Astrocyte (in vitro differentiated cells and primary cell): ENCODE data around the gene SMTNL2. TPM values are rescaled to one million over a fixed set of nuclear protein-coding genes. Genes with fewer than 3 reads are reported as not detected.

ENCODE experiments used
- DNase-seq: peaks from one replicate; pipeline ENCODE4 v3.0.0-alpha.2; 2010; ENCODE audit warnings: low read depth
- FAIRE-seq: peaks from 2 replicates; lab custom pipeline; 2011; peaks lifted over from hg19 to GRCh38; lab: Jason Lieb, UNC
- H2AFZ ChIP-seq: 2 replicates; pipeline ENCODE4 v1.6.0; 2012; ENCODE audit warnings: low read depth, low read length, inconsistent platforms
- H3K27ac ChIP-seq: 2 replicates; pipeline ENCODE4 v1.5.1; 2011; ENCODE audit warnings: low read depth, low read length, inconsistent platforms
- H3K27me3 ChIP-seq: 2 replicates; pipeline ENCODE4 v1.6.0; 2011; ENCODE audit warnings: low read length, inconsistent platforms; ENCODE audit not compliant: insufficient read depth
- H3K36me3 ChIP-seq: 2 replicates; pipeline ENCODE4 v1.5.1; 2011; ENCODE audit warnings: low read length, inconsistent platforms; ENCODE audit not compliant: insufficient read depth
- H3K4me1 ChIP-seq: 2 replicates; pipeline ENCODE4 v1.5.1; 2011; ENCODE audit warnings: low read length, inconsistent platforms; ENCODE audit not compliant: insufficient read depth
- H3K4me2 ChIP-seq: 2 replicates; pipeline ENCODE4 v1.6.0; 2012; ENCODE audit warnings: low read length, inconsistent platforms
- H3K4me3 ChIP-seq: 2 replicates; pipeline ENCODE4 v1.5.1; 2011; ENCODE audit warnings: low read depth, mild to moderate bottlenecking, low read length, inconsistent platforms; ENCODE audit not compliant: insufficient read depth
- H3K79me2 ChIP-seq: 2 replicates; pipeline ENCODE4 v1.6.0; 2012; ENCODE audit warnings: mild to moderate bottlenecking, low read length, inconsistent platforms; ENCODE audit not compliant: insufficient read depth
- H3K9ac ChIP-seq: 2 replicates; pipeline ENCODE4 v1.6.0; 2012; ENCODE audit warnings: mild to moderate bottlenecking, low read length, inconsistent platforms
- H3K9me3 ChIP-seq: 2 replicates; pipeline ENCODE4 v1.5.1; 2012; ENCODE audit warnings: low read depth, mild to moderate bottlenecking, low read length, inconsistent platforms; ENCODE audit not compliant: insufficient read depth
- H4K20me1 ChIP-seq: 2 replicates; pipeline ENCODE4 v1.6.0; 2012; ENCODE audit warnings: low read length, inconsistent platforms; ENCODE audit not compliant: insufficient read depth
- H3K27ac Mint-ChIP-seq: one replicate; pipeline ENCODE4 v1.8.0; 2021; ENCODE audit warnings: mild to moderate bottlenecking, mixed read lengths; ENCODE audit not compliant: unreplicated experiment
- H3K27me3 Mint-ChIP-seq: one replicate; pipeline ENCODE4 v1.8.0; 2021; ENCODE audit warnings: low read depth, mixed read lengths; ENCODE audit not compliant: unreplicated experiment
- H3K36me3 Mint-ChIP-seq: one replicate; pipeline ENCODE4 v1.8.0; 2021; ENCODE audit warnings: low read depth, mixed read lengths; ENCODE audit not compliant: unreplicated experiment
- H3K4me1 Mint-ChIP-seq: one replicate; pipeline ENCODE4 v1.8.0; 2021; ENCODE audit warnings: low read depth, mixed read lengths; ENCODE audit not compliant: unreplicated experiment
- H3K4me3 Mint-ChIP-seq: one replicate; pipeline ENCODE4 v1.8.0; 2021; ENCODE audit warnings: mild to moderate bottlenecking, moderate library complexity, mixed read lengths; ENCODE audit not compliant: unreplicated experiment
- H3K9me3 Mint-ChIP-seq: one replicate; pipeline ENCODE4 v1.8.0; 2021; ENCODE audit warnings: mild to moderate bottlenecking, mixed read lengths; ENCODE audit not compliant: unreplicated experiment
- CTCF ChIP-seq: IDR thresholded peaks from 2 replicates; pipeline ENCODE4 v1.5.1; 2011; ENCODE audit warnings: low read depth, mild to moderate bottlenecking, inconsistent platforms, low read length, moderate library complexity; ENCODE audit not compliant: insufficient read depth
- EZH2 ChIP-seq: IDR thresholded peaks from 2 replicates; pipeline ENCODE4 v1.6.1; 2012; ENCODE audit warnings: mild to moderate bottlenecking, low read length, inconsistent platforms; ENCODE audit not compliant: insufficient read depth
- total RNA-seq: library from RNA; stranded (reverse); gene quantifications from 2 replicates; pipeline ENCODE4 v1.2.1, GENCODE V29; 2021

SMTNL2 gene
- total RNA-seq, 1 donor from 2014 or later = 0.18 TPM

DNA sequence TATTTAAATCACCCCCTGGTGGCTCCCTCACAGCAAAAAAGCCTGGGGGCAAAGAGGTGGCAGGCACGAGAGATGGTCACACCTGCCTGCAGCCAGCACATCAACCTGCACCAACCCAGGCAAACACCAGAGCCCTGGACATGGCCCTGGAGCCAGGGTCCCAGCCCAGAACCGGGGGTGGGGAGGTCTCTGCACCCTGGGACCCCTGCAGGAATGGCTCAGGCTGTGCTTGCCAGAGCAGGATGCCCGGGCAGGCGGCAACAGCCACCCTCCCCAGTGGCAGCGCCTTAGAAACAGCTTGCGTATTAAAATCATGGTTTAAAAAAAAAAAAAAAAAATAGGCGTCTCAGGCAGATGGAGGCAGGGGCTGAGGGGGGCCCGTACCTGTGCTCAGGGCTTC lies 45.3 kb upstream of the SMTNL2 start:
- Mint-ChIP-seq H3K36me3 (no peaks in the 10 kb centered on the region), H3K27ac (no peak overlapping the region), H3K9me3 (no peaks in the 10 kb centered on the region), H3K4me1 (peaks cover 2% of the 10 kb centered on the region), H3K27me3 (no peaks in the 10 kb centered on the region), H3K4me3 (no peak overlapping the region)
- Histone ChIP-seq H3K4me1 (peaks cover 3% of the 10 kb centered on the region), H3K79me2 (no peaks in the 10 kb centered on the region), H4K20me1 (peaks cover 18% of the 10 kb centered on the region), H3K36me3 (no peaks in the 10 kb centered on the region), H2AFZ (no peak overlapping the region), H3K4me3 (no peak overlapping the region), H3K27ac (no peak overlapping the region), H3K9me3 (no peaks in the 10 kb centered on the region), H3K4me2 (no peak overlapping the region), H3K27me3 (no peaks in the 10 kb centered on the region), H3K9ac (no peak overlapping the region)
- FAIRE-seq = no peak
- TF ChIP-seq EZH2 (no peak), CTCF (no peak)
- no peak for DNase-seq

- no peak overlapping the region for H3K27ac ChIP-seq
- Mint-ChIP-seq H3K9me3 (no peaks in the 10 kb centered on the region), H3K27ac (no peak overlapping the region), H3K4me3 (no peak overlapping the region), H3K4me1 (peaks cover 2% of the 10 kb centered on the region), H3K27me3 (no peaks in the 10 kb centered on the region), H3K36me3 (no peaks in the 10 kb centered on the region)
- no peak overlapping the region for H3K9ac ChIP-seq
- FAIRE-seq (no peak), DNase-seq (no peak)
- H2AFZ ChIP-seq = no peak overlapping the region
- peaks cover 18% of the 10 kb centered on the region for H4K20me1 ChIP-seq
- H3K4me1 ChIP-seq = peaks cover 3% of the 10 kb centered on the region
- H3K9me3 ChIP-seq = no peaks in the 10 kb centered on the region
- TF ChIP-seq EZH2 (no peak), CTCF (no peak)
- H3K36me3 ChIP-seq = no peaks in the 10 kb centered on the region
- H3K4me3 ChIP-seq = no peak overlapping the region
- no peak overlapping the region for H3K4me2 ChIP-seq
- no peaks in the 10 kb centered on the region for H3K27me3 ChIP-seq
- H3K79me2 ChIP-seq = no peaks in the 10 kb centered on the region
Measured at GRCh38 chr17:4539576-4540223, 44.6 kb upstream of the SMTNL2 start.

- Histone ChIP-seq H3K4me1 (peaks cover 3% of the 10 kb centered on the region), H3K9me3 (no peaks in the 10 kb centered on the region), H3K27ac (no peak overlapping the region), H3K9ac (no peak overlapping the region), H4K20me1 (peaks cover 18% of the 10 kb centered on the region), H3K36me3 (no peaks in the 10 kb centered on the region), H3K27me3 (no peaks in the 10 kb centered on the region), H2AFZ (no peak overlapping the region), H3K79me2 (no peaks in the 10 kb centered on the region), H3K4me2 (no peak overlapping the region), H3K4me3 (no peak overlapping the region)
- H3K27ac Mint-ChIP-seq = no peak overlapping the region
- no peak for DNase-seq
- no peak for FAIRE-seq
- H3K4me3 Mint-ChIP-seq = no peak overlapping the region
- H3K4me1 Mint-ChIP-seq = peaks cover 2% of the 10 kb centered on the region
- no peaks in the 10 kb centered on the region for H3K9me3 Mint-ChIP-seq
- no peak for TF ChIP-seq EZH2
- no peak for TF ChIP-seq CTCF
- no peaks in the 10 kb centered on the region for H3K27me3 Mint-ChIP-seq
- no peaks in the 10 kb centered on the region for H3K36me3 Mint-ChIP-seq
Measured at GRCh38 chr17:4540224-4540651, 44.1 kb upstream of the SMTNL2 start.
